Ectodermal cell (in vitro differentiated cells): ENCODE results near the gene HMOX2.

Experiments used
- H3K27ac ChIP-seq: 2 replicates; pipeline ENCODE4 v1.7.0; 2013; ENCODE audit warnings: mild to moderate bottlenecking, low read depth, low read length; ENCODE audit not compliant: insufficient read depth, poor library complexity, severe bottlenecking
- H3K27me3 ChIP-seq: 2 replicates; pipeline ENCODE4 v1.7.0; 2013; ENCODE audit warnings: mild to moderate bottlenecking, low read length; ENCODE audit not compliant: insufficient read depth, control insufficient read depth, poor library complexity, severe bottlenecking
- H3K36me3 ChIP-seq: one replicate; pipeline ENCODE4 v1.7.0; 2013; ENCODE audit warnings: low read length; ENCODE audit not compliant: control insufficient read depth, insufficient read depth
- H3K4me1 ChIP-seq: one replicate; pipeline ENCODE4 v1.7.0; 2013; ENCODE audit warnings: low read length; ENCODE audit not compliant: control insufficient read depth, insufficient read depth
- H3K4me3 ChIP-seq: 2 replicates; pipeline ENCODE4 v1.7.0; 2013; ENCODE audit warnings: low read depth, low read length, control low read depth; ENCODE audit not compliant: insufficient read depth
- H3K9me3 ChIP-seq: 2 replicates; pipeline ENCODE4 v1.7.0; 2013; ENCODE audit warnings: mild to moderate bottlenecking, low read length, moderate library complexity; ENCODE audit not compliant: control insufficient read depth
- WGBS, 2 experiments: methylation state at CpG; one replicate each; pipeline ENCODE4 v1.1.7; 2013; ENCODE audit warnings: missing lambda C conversion rate in 2 of 2; 5-methylcytosine and 5-hydroxymethylcytosine counted together

HMOX2 gene

GRCh38 chr16:4535627-4536108 lies 59.5 kb downstream of the HMOX2 start:
- H3K4me1 ChIP-seq: no peaks in the 10 kb centered on the region
- 93% methylated on average over 7 of the region's 7 CpGs for WGBS, 2 experiments
- H3K4me3 ChIP-seq: no peak overlapping the region
- no peaks in the 10 kb centered on the region for H3K36me3 ChIP-seq
- H3K27me3 ChIP-seq: peaks cover 7% of the 10 kb centered on the region
- peaks cover 3% of the 10 kb centered on the region for H3K9me3 ChIP-seq
- H3K27ac ChIP-seq: no peak overlapping the region

GRCh38 chr16:4536391-4537106 lies 60.4 kb downstream of the HMOX2 start:
- Histone ChIP-seq H3K27me3 (peaks cover 7% of the 10 kb centered on the region), H3K9me3 (peaks cover 3% of the 10 kb centered on the region), H3K27ac (no peak overlapping the region), H3K4me3 (no peak overlapping the region), H3K4me1 (no peaks in the 10 kb centered on the region), H3K36me3 (no peaks in the 10 kb centered on the region)
- 93% methylated on average over 15 of the region's 15 CpGs for WGBS, 2 experiments

GRCh38 chr16:4537376-4538343 lies 61.5 kb downstream of the HMOX2 start:
- 7% methylated on average over 75 of the region's 75 CpGs for WGBS, 2 experiments
- peak overlapping the region; percentile 59 for H3K4me3 ChIP-seq
- H3K27ac ChIP-seq: peak overlapping the region; percentile 91
- H3K36me3 ChIP-seq: no peaks in the 10 kb centered on the region
- no peaks in the 10 kb centered on the region for H3K4me1 ChIP-seq
- peaks cover 7% of the 10 kb centered on the region for H3K27me3 ChIP-seq
- peaks cover 3% of the 10 kb centered on the region for H3K9me3 ChIP-seq

GRCh38 chr16:4538350-4539235 lies 62.4 kb downstream of the HMOX2 start, which contains the start of gene CDIP1:
TSS of gene CDIP1 (minus strand) at chr16:4538773. CDS start at chr16:4514130, 24,643 bp downstream.
- WGBS, 2 experiments: 6% methylated on average over 65 to 66 of the region's 67 CpGs
- Histone ChIP-seq H3K27me3 (peaks cover 7% of the 10 kb centered on the region), H3K4me1 (no peaks in the 10 kb centered on the region), H3K27ac (peak within 1 kb of the TSS; percentile 91), H3K36me3 (no peaks in the 10 kb centered on the region), H3K9me3 (peaks cover 3% of the 10 kb centered on the region), H3K4me3 (peak within 1 kb of the TSS; percentile 59)

- Histone ChIP-seq H3K4me3 (no peak overlapping the region), H3K9me3 (peaks cover 3% of the 10 kb centered on the region), H3K27me3 (peaks cover 7% of the 10 kb centered on the region), H3K36me3 (no peaks in the 10 kb centered on the region), H3K27ac (no peak overlapping the region), H3K4me1 (no peaks in the 10 kb centered on the region)
- WGBS, 2 experiments: 95% methylated on average over 2 of the region's 2 CpGs
Observed at GRCh38 chr16:4539716-4540284, 63.6 kb downstream of the HMOX2 start.

- peaks cover 2% of the 10 kb centered on the region for H3K27me3 ChIP-seq
- no peaks in the 10 kb centered on the region for H3K4me1 ChIP-seq
- WGBS, 2 experiments: 94 to 95% methylated on average over 8 of the region's 8 CpGs
- no peak overlapping the region for H3K4me3 ChIP-seq
- H3K9me3 ChIP-seq: no peaks in the 10 kb centered on the region
- H3K36me3 ChIP-seq: no peaks in the 10 kb centered on the region
- H3K27ac ChIP-seq: no peak overlapping the region
Observed at GRCh38 chr16:4544473-4544872, 68.3 kb downstream of the HMOX2 start.

- Histone ChIP-seq H3K36me3 (no peaks in the 10 kb centered on the region), H3K9me3 (no peaks in the 10 kb centered on the region), H3K4me1 (no peaks in the 10 kb centered on the region), H3K4me3 (no peak overlapping the region), H3K27me3 (no peaks in the 10 kb centered on the region), H3K27ac (no peak overlapping the region)
- 91 to 92% methylated on average over 13 of the region's 13 CpGs for WGBS, 2 experiments
Observed at GRCh38 chr16:4548124-4548523, 71.9 kb downstream of the HMOX2 start.

- Histone ChIP-seq H3K9me3 (no peaks in the 10 kb centered on the region), H3K36me3 (no peaks in the 10 kb centered on the region), H3K27me3 (no peaks in the 10 kb centered on the region), H3K4me3 (no peak overlapping the region), H3K27ac (no peak overlapping the region), H3K4me1 (no peaks in the 10 kb centered on the region)
- WGBS, 2 experiments: 66 to 69% methylated on average over 4 of the region's 4 CpGs
Observed at GRCh38 chr16:4550591-4550990, 74.4 kb downstream of the HMOX2 start.

GRCh38 chr16:4552541-4552940 lies 76.3 kb downstream of the HMOX2 start:
- Histone ChIP-seq H3K27me3 (no peaks in the 10 kb centered on the region), H3K27ac (no peak overlapping the region), H3K9me3 (no peaks in the 10 kb centered on the region), H3K4me3 (no peak overlapping the region), H3K4me1 (no peaks in the 10 kb centered on the region), H3K36me3 (no peaks in the 10 kb centered on the region)
- WGBS, 2 experiments: 90 to 96% methylated on average over 3 of the region's 3 CpGs
